Measurements from ENCODE around the gene QRFP.

DNA sequence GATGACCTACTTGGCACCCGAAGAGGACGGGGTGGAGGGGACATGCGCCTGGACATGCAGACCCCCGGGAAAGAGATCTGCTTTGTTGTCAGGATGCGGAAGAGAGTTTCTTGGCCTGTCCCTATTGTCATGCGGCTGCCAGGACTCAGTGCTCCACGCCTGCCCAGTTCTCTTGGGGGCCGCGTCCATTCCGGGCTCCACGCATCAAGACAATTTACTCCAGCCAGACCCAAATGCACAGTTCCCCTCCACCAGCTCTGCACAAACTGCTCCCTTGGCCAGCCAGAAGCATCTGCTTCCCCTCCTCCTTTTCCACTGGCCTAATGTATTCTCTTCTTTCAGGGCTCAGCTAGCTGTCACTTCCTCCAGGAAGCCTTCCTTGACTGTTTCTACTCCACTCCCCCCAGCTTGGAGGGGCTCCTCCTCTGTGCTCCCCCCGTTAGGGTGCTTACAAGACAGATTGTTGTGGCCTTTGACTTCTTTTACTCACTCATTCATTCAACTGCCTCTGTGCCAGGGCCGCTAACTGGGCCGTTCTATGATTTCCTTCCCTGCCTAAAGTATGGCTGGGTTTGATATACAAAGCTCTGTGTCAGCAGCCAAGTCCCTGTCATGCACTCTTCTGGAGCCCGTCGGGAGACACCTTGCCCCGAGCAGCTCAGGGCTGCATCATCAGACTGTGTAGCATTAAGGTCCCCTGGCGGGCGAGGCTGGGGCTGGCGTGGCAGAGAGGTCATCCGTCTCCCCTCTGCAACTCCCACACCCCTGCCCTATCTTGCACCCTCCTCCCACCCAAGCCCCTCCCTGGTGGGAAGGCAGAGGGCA, 35.9 kb upstream of the QRFP start:
- TF ChIP-seq, protein P1, sequence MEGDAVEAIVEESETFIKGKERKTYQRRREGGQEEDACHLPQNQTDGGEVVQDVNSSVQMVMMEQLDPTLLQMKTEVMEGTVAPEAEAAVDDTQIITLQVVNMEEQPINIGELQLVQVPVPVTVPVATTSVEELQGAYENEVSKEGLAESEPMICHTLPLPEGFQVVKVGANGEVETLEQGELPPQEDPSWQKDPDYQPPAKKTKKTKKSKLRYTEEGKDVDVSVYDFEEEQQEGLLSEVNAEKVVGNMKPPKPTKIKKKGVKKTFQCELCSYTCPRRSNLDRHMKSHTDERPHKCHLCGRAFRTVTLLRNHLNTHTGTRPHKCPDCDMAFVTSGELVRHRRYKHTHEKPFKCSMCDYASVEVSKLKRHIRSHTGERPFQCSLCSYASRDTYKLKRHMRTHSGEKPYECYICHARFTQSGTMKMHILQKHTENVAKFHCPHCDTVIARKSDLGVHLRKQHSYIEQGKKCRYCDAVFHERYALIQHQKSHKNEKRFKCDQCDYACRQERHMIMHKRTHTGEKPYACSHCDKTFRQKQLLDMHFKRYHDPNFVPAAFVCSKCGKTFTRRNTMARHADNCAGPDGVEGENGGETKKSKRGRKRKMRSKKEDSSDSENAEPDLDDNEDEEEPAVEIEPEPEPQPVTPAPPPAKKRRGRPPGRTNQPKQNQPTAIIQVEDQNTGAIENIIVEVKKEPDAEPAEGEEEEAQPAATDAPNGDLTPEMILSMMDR (IDR thresholded peaks at IDR 0.05) = no peak
- TF ChIP-seq POLR2AphosphoS5 (IDR thresholded peaks at IDR 0.05) (no peak), POLR2A (IDR thresholded peaks at IDR 0.05) (no peak), EP300 (IDR thresholded peaks at IDR 0.05) (no peak)

All from suprapubic skin (tissue), 4 donors.